ENCODE measurements around the gene MYL7.

DNA sequence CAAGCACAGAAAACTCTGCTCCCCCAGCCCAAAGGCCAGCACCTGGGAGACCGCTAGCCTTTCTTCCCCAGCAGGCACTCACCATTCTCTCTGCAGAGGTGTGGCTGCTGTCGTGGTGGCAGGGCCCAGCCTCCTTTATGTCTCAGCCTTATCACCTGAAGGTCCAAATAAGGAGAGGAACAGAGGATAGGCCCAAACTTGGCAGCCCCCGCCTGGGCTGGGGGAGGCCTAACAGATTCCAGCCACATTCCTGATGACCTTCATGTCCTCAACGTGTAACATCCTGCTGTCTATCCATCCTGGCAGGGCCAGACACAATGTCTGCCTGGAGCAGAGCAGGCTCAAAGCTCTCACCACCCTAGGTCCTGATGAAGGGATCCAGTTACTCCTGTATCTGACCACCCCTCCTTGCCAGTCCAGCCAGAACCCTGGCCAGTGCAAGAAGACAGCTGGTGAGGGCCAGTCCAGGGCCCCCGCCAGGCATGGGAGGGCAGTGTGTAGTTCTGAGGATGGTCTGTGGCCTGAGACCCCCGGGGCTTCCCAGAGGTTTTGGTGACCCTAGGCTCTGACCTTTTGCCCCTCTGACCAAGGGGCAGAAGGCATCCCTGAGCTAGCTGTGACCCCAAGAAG lies at the start of gene MYL7:
- TF ChIP-seq, protein P1, sequence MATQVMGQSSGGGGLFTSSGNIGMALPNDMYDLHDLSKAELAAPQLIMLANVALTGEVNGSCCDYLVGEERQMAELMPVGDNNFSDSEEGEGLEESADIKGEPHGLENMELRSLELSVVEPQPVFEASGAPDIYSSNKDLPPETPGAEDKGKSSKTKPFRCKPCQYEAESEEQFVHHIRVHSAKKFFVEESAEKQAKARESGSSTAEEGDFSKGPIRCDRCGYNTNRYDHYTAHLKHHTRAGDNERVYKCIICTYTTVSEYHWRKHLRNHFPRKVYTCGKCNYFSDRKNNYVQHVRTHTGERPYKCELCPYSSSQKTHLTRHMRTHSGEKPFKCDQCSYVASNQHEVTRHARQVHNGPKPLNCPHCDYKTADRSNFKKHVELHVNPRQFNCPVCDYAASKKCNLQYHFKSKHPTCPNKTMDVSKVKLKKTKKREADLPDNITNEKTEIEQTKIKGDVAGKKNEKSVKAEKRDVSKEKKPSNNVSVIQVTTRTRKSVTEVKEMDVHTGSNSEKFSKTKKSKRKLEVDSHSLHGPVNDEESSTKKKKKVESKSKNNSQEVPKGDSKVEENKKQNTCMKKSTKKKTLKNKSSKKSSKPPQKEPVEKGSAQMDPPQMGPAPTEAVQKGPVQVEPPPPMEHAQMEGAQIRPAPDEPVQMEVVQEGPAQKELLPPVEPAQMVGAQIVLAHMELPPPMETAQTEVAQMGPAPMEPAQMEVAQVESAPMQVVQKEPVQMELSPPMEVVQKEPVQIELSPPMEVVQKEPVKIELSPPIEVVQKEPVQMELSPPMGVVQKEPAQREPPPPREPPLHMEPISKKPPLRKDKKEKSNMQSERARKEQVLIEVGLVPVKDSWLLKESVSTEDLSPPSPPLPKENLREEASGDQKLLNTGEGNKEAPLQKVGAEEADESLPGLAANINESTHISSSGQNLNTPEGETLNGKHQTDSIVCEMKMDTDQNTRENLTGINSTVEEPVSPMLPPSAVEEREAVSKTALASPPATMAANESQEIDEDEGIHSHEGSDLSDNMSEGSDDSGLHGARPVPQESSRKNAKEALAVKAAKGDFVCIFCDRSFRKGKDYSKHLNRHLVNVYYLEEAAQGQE (IDR thresholded peaks at IDR 0.05; ENCODE audit: insufficient read depth in 1 of 2, low read depth in 2 of 2, low read length in 1 of 2): no peak
- TF ChIP-seq POLR2AphosphoS5 (IDR thresholded peaks at IDR 0.05; ENCODE audit: low read depth, low read length) (no peak), CTCF (IDR thresholded peaks at IDR 0.05) (no peak), SIN3A (IDR thresholded peaks at IDR 0.05; ENCODE audit: borderline replicate concordance, insufficient read depth, low read depth, low read length) (no peak)

Measured in Panc1 (cell line).